ENCODE data around the gene PLEK. TPM values are rescaled to one million over a fixed set of nuclear protein-coding genes. Genes with fewer than 3 reads are reported as not detected.

Gene PLEK
- total RNA-seq, 1 experiment from 2014 or later = 0.13 TPM

DNA sequence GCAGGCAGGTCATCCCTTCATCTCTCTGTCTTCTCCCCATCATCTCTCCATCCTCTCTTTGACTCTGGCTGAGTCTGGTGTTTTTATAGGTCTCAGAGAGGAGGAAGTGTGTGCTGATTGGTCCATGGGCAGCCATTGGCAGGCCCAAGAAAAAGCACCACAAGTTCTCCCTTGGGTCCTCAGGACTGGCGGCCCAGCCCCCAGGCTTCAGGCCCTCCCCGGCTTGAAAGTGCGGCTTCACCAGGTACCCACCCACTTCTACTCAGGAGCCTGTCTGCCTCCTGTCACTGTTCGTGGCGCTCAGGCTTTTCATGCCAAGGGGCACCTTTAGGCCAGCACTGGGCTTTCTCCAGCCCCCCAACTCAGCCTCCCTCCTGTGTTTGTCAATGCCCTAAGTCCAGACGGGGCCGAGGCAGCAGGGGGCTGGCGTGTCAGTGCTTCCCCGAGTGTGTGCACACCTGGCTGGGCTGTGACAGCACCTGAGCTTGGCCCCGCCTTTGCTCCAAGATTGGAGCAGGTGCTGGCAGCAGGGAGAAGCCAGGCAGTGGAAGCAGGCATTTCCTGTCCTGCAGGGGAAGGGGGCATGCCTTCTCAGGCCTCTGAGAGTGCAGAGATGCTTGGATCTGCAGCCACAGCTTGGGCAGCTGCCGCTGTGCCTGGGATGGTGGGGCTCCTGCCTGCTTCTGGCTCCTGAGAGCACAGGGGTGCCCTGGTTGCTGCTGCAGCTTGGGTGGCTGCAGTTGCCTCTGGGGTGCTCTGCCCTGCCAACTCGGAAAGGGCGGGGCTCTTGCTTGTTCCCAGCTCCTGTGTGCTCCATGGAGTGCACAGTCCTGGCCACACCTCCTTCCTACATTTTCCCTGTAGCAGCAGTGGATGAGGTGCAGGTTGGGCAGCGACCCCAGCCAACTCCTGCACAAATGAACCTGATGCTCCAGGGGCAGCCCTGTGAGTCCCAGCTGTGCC is 67.9 kb downstream of the PLEK start:
- Histone ChIP-seq H3K9me3 (ENCODE audit: control insufficient read depth, insufficient read depth, low read depth, low read length) (no peaks in the 10 kb centered on the region), H3K36me3 (ENCODE audit: control insufficient read depth, insufficient read depth, low read length) (no peaks in the 10 kb centered on the region), H3K4me1 (ENCODE audit: control insufficient read depth, insufficient read depth, low read length) (no peaks in the 10 kb centered on the region), H3K4me3 (ENCODE audit: low read depth in 2 of 2, low read length in 2 of 2) (no peak overlapping the region), H3K27ac (ENCODE audit: low read length) (no peak overlapping the region), H3K27me3 (ENCODE audit: control insufficient read depth, insufficient read depth, low read length) (no peaks in the 10 kb centered on the region; the same call in 1 of the 2 replicates)
- DNase-seq (ENCODE audit: low read depth, low spot score) = no peak
- ATAC-seq = no peak
- POLR2A ChIA-PET = no interaction called here
- intact Hi-C loops (cut with micrococcal nuclease; ENCODE audit: unreplicated experiment) (no loop called here), in situ Hi-C loops (cut with HindIII; ENCODE audit: low pct_unique_long_range_greater_than_20kb, low sequenced_read_pairs) (no loop called here)
- no TSS peak for BruUV-seq (replicated peaks)
- CTCF ChIA-PET = no interaction called here
- TF ChIP-seq TCF7L2 (IDR thresholded peaks at IDR 0.05; ENCODE audit: low read depth, low read length) (no peak), SIN3A (IDR thresholded peaks at IDR 0.05; ENCODE audit: borderline replicate concordance, insufficient read depth, low read depth, low read length) (no peak)
- TF ChIP-seq, protein P1, sequence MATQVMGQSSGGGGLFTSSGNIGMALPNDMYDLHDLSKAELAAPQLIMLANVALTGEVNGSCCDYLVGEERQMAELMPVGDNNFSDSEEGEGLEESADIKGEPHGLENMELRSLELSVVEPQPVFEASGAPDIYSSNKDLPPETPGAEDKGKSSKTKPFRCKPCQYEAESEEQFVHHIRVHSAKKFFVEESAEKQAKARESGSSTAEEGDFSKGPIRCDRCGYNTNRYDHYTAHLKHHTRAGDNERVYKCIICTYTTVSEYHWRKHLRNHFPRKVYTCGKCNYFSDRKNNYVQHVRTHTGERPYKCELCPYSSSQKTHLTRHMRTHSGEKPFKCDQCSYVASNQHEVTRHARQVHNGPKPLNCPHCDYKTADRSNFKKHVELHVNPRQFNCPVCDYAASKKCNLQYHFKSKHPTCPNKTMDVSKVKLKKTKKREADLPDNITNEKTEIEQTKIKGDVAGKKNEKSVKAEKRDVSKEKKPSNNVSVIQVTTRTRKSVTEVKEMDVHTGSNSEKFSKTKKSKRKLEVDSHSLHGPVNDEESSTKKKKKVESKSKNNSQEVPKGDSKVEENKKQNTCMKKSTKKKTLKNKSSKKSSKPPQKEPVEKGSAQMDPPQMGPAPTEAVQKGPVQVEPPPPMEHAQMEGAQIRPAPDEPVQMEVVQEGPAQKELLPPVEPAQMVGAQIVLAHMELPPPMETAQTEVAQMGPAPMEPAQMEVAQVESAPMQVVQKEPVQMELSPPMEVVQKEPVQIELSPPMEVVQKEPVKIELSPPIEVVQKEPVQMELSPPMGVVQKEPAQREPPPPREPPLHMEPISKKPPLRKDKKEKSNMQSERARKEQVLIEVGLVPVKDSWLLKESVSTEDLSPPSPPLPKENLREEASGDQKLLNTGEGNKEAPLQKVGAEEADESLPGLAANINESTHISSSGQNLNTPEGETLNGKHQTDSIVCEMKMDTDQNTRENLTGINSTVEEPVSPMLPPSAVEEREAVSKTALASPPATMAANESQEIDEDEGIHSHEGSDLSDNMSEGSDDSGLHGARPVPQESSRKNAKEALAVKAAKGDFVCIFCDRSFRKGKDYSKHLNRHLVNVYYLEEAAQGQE (IDR thresholded peaks at IDR 0.05; ENCODE audit: insufficient read depth in 1 of 2, low read depth in 2 of 2, low read length in 1 of 2) = no peak

DNA sequence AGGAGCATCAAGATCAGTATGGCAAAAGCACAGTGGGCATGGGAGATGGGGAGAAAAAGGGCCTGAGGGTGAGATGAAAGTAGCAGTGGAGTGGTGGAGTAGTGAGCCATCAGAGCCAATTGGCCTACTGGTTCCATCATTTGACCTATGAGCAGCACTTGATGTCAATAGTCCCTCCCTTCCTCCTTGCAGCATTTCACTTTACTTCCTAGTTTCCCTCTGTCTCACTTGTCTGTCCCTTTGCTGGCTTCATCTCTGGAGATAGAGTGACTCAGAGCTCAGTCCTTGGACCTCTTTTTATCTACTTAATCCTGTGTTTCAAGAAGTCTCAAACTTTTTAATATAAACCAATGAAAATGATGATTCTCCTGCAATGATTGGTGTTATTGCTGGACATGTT is 69.9 kb downstream of the PLEK start:
- H3K4me1 ChIP-seq (ENCODE audit: control insufficient read depth, insufficient read depth, low read length) = no peaks in the 10 kb centered on the region
- no peaks in the 10 kb centered on the region for H3K36me3 ChIP-seq (ENCODE audit: control insufficient read depth, insufficient read depth, low read length)
- in situ Hi-C loops (cut with HindIII; ENCODE audit: low pct_unique_long_range_greater_than_20kb, low sequenced_read_pairs) = no loop called here
- TF ChIP-seq TCF7L2 (IDR thresholded peaks at IDR 0.05; ENCODE audit: low read depth, low read length) = no peak
- TF ChIP-seq, protein P1 (IDR thresholded peaks at IDR 0.05; ENCODE audit: insufficient read depth in 1 of 2, low read depth in 2 of 2, low read length in 1 of 2) = no peak
- ATAC-seq (no peak), DNase-seq (ENCODE audit: low read depth, low spot score) (no peak)
- ChIA-PET CTCF (no interaction called here), POLR2A (no interaction called here)
- no peaks in the 10 kb centered on the region for H3K9me3 ChIP-seq (ENCODE audit: control insufficient read depth, insufficient read depth, low read depth, low read length)
- no peaks in the 10 kb centered on the region for H3K27me3 ChIP-seq (ENCODE audit: control insufficient read depth, insufficient read depth, low read length)
- no peak overlapping the region for H3K4me3 ChIP-seq (ENCODE audit: low read depth in 2 of 2, low read length in 2 of 2)
- intact Hi-C loops (cut with micrococcal nuclease; ENCODE audit: unreplicated experiment) = no loop called here
- no TSS peak for BruUV-seq (replicated peaks)
- H3K27ac ChIP-seq (ENCODE audit: low read length) = no peak overlapping the region
